Uterus (tissue), 2 donors: ENCODE results near the gene DGAT2.

Experiments
- POLR2A ChIP-seq, 2 donors: fragments of 450-650 bp; IDR thresholded peaks; one replicate each; pipeline ENCODE4 v1.6.1; 2016; ENCODE audit warnings: antibody characterized with exemption in 2 of 2, mild to moderate bottlenecking in 1 of 2, moderate library complexity in 1 of 2
- TF ChIP-seq, protein P1 (sequence below), 4 experiments: fragments of 200-600 bp in 2 of 4; fragments of 450-650 bp in 2 of 4; sonication (generic) in 2 of 4; IDR thresholded peaks; one replicate each; pipeline ENCODE4 v1.5.1; 2016 to 2019; ENCODE audit warnings: antibody characterized with exemption in 4 of 4, mild to moderate bottlenecking in 2 of 4, moderate library complexity in 1 of 4

GRCh38 chr11:75827562-75827961, 59.0 kb downstream of the DGAT2 start:
- TF ChIP-seq, protein P1, sequence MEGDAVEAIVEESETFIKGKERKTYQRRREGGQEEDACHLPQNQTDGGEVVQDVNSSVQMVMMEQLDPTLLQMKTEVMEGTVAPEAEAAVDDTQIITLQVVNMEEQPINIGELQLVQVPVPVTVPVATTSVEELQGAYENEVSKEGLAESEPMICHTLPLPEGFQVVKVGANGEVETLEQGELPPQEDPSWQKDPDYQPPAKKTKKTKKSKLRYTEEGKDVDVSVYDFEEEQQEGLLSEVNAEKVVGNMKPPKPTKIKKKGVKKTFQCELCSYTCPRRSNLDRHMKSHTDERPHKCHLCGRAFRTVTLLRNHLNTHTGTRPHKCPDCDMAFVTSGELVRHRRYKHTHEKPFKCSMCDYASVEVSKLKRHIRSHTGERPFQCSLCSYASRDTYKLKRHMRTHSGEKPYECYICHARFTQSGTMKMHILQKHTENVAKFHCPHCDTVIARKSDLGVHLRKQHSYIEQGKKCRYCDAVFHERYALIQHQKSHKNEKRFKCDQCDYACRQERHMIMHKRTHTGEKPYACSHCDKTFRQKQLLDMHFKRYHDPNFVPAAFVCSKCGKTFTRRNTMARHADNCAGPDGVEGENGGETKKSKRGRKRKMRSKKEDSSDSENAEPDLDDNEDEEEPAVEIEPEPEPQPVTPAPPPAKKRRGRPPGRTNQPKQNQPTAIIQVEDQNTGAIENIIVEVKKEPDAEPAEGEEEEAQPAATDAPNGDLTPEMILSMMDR (IDR thresholded peaks at IDR 0.05): no peak
- TF ChIP-seq POLR2A (IDR thresholded peaks at IDR 0.05): no peak
